GM21360 (cell line): ENCODE measurements around the gene OXA1L.
"Not testable (repeated sequence)": the region's sequence is repeated elsewhere in the genome, so short reads cannot be mapped to it uniquely, and the experiment has no call there.

ENCODE experiments used
- ATAC-seq: cut with Tn5 transposase; IDR thresholded peaks from one replicate; pipeline ENCODE4 v1.9.1; 2021; ENCODE audit warnings: mild to moderate bottlenecking, moderate library complexity; ENCODE audit not compliant: unreplicated experiment

Gene OXA1L

GRCh38 chr14:22768947-22769346, 2.5 kb downstream of the OXA1L start:
- no peak for ATAC-seq

GRCh38 chr14:22769369-22769768, 2.9 kb downstream of the OXA1L start:
- no peak for ATAC-seq

- ATAC-seq, result no peak
Measured at GRCh38 chr14:22770481-22771187, 4.1 kb downstream of the OXA1L start.

- no peak for ATAC-seq
Measured at GRCh38 chr14:22772725-22773124, 6.2 kb downstream of the OXA1L start.

- ATAC-seq, result no peak
Measured at GRCh38 chr14:22773162-22774010, 6.9 kb downstream of the OXA1L start.

- ATAC-seq, result no peak
Measured at GRCh38 chr14:22774011-22774706, 7.7 kb downstream of the OXA1L start.

- no peak for ATAC-seq
Measured at GRCh38 chr14:22776215-22776614, 9.7 kb downstream of the OXA1L start.

- ATAC-seq, result not testable (repeated sequence)
Measured at GRCh38 chr14:22776849-22777248, 10.4 kb downstream of the OXA1L start.

GRCh38 chr14:22778084-22778483, 11.6 kb downstream of the OXA1L start:
- no peak for ATAC-seq

- no peak for ATAC-seq
Measured at GRCh38 chr14:22780105-22780679, 13.7 kb downstream of the OXA1L start.

- no peak for ATAC-seq
Measured at GRCh38 chr14:22780941-22781300, 14.4 kb downstream of the OXA1L start.

- ATAC-seq, result no peak
Measured at GRCh38 chr14:22781301-22781991, 15.0 kb downstream of the OXA1L start.

- ATAC-seq, result no peak
Measured at GRCh38 chr14:22786685-22787084, 20.2 kb downstream of the OXA1L start.

- no peak for ATAC-seq
Measured at GRCh38 chr14:22791301-22791700, 24.8 kb downstream of the OXA1L start.

GRCh38 chr14:22792158-22792557, 25.7 kb downstream of the OXA1L start:
- no peak for ATAC-seq

- ATAC-seq, result not testable (repeated sequence)
Measured at GRCh38 chr14:22793550-22793949, 27.1 kb downstream of the OXA1L start.

GRCh38 chr14:22793976-22794375, 27.5 kb downstream of the OXA1L start:
- ATAC-seq, result no peak

- peak; percentile 40 for ATAC-seq
Measured at GRCh38 chr14:22794551-22794951, 28.1 kb downstream of the OXA1L start.

GRCh38 chr14:22796087-22796707, 29.7 kb downstream of the OXA1L start:
- no peak for ATAC-seq
